HepG2 (cell line): ENCODE measurements around the gene CSNK1D. TPM values are rescaled to one million over a fixed set of nuclear protein-coding genes. Genes with fewer than 3 reads are reported as not detected.

Experiments used
- ATM ChIP-seq: fragments of 450-650 bp; IDR thresholded peaks from 2 replicates; pipeline ENCODE4 v1.7.1; 2017; ENCODE audit warnings: mild to moderate bottlenecking, borderline replicate concordance
- CSRNP1 ChIP-seq: sonication (generic); formaldehyde crosslinking; IDR thresholded peaks from 2 replicates; pipeline ENCODE4 v1.8.1; 2023; ENCODE audit warnings: mild to moderate bottlenecking, missing genetic modification reagents
- DMAP1 ChIP-seq: IDR thresholded peaks from 2 replicates; pipeline ENCODE4 v1.6.1; 2016
- FOXA1 ChIP-seq, 2 experiments: fragments of 450-650 bp in 1 of 2; sonication (generic) in 1 of 2; formaldehyde crosslinking in 1 of 2; IDR thresholded peaks; 2 replicates each; pipeline versions ENCODE4 v1.4.0 to v1.6.1; 2016 to 2020; ENCODE audit warnings: missing genetic modification reagents in 1 of 2
- GTF3A ChIP-seq: sonication (generic); formaldehyde crosslinking; conservative IDR thresholded peaks from 2 replicates; pipeline ENCODE4 v1.4.0; 2020; ENCODE audit warnings: mild to moderate bottlenecking, missing genetic modification reagents
- HCFC1 ChIP-seq: fragments of 150-350 bp; IDR thresholded peaks from 2 replicates; pipeline ENCODE4 v1.6.1; 2014; ENCODE audit warnings: low read depth, low read length
- JUNB ChIP-seq: sonication (generic); formaldehyde crosslinking; IDR thresholded peaks from 2 replicates; pipeline ENCODE4 v1.8.0; 2022; ENCODE audit warnings: missing genetic modification reagents, mild to moderate bottlenecking, borderline replicate concordance
- KAT2B ChIP-seq: fragments of 150-350 bp; IDR thresholded peaks from 2 replicates; pipeline ENCODE4 v1.6.1; 2014; ENCODE audit warnings: low read depth, low read length, borderline replicate concordance
- MTA1 ChIP-seq: sonication (generic); formaldehyde crosslinking; IDR thresholded peaks from 2 replicates; pipeline ENCODE4 v1.4.0; 2020; ENCODE audit warnings: missing genetic modification reagents, mild to moderate bottlenecking, borderline replicate concordance
- SP140L ChIP-seq: sonication (generic); formaldehyde crosslinking; IDR thresholded peaks from 2 replicates; pipeline ENCODE4 v1.4.0; 2020; ENCODE audit warnings: missing genetic modification reagents, borderline replicate concordance
- THRA ChIP-seq: sonication (generic); formaldehyde crosslinking; IDR thresholded peaks from 2 replicates; pipeline ENCODE4 v1.4.0; 2020; ENCODE audit warnings: missing genetic modification reagents, borderline replicate concordance
- YEATS2 ChIP-seq: sonication (generic); formaldehyde crosslinking; IDR thresholded peaks from 2 replicates; pipeline ENCODE4 v1.4.0; 2020; ENCODE audit warnings: missing genetic modification reagents, borderline replicate concordance
- ZBTB43 ChIP-seq: sonication (generic); formaldehyde crosslinking; conservative IDR thresholded peaks from 2 replicates; pipeline ENCODE4 v1.4.0; 2020; ENCODE audit warnings: missing genetic modification reagents
- ZFP37 ChIP-seq: sonication (generic); formaldehyde crosslinking; IDR thresholded peaks from 2 replicates; pipeline ENCODE4 v1.4.0; 2020; ENCODE audit warnings: missing genetic modification reagents, borderline replicate concordance
- ZMAT3 ChIP-seq: sonication (generic); formaldehyde crosslinking; conservative IDR thresholded peaks from 2 replicates; pipeline ENCODE4 v1.7.0; 2021; ENCODE audit warnings: missing genetic modification reagents
- ZNF10 ChIP-seq: sonication (generic); formaldehyde crosslinking; IDR thresholded peaks from 2 replicates; pipeline ENCODE4 v1.4.0; 2020; ENCODE audit warnings: mild to moderate bottlenecking, low read depth, missing genetic modification reagents, borderline replicate concordance
- ZNF264 ChIP-seq: sonication (generic); formaldehyde crosslinking; IDR thresholded peaks from 2 replicates; pipeline ENCODE4 v1.4.0; 2020; ENCODE audit warnings: missing genetic modification reagents
- ZNF329 ChIP-seq: sonication (generic); formaldehyde crosslinking; IDR thresholded peaks from 2 replicates; pipeline ENCODE4 v1.9.0; 2021; ENCODE audit warnings: low read depth, mild to moderate bottlenecking, missing genetic modification reagents
- ZNF503 ChIP-seq: sonication (generic); formaldehyde crosslinking; IDR thresholded peaks from 2 replicates; pipeline ENCODE4 v1.4.0; 2020; ENCODE audit warnings: missing genetic modification reagents
- ZNF652 ChIP-seq: IDR thresholded peaks from 2 replicates; pipeline ENCODE4 v1.6.1; 2016; ENCODE audit warnings: low read depth, borderline replicate concordance
- ZNF75D ChIP-seq: sonication (generic); formaldehyde crosslinking; IDR thresholded peaks from 2 replicates; pipeline ENCODE4 v1.8.1; 2023; ENCODE audit warnings: missing genetic modification reagents, mild to moderate bottlenecking, borderline replicate concordance
- ZSCAN29 ChIP-seq: sonication (generic); formaldehyde crosslinking; conservative IDR thresholded peaks from 2 replicates; pipeline ENCODE4 v1.4.0; 2020; ENCODE audit warnings: mild to moderate bottlenecking, missing genetic modification reagents
- polyA plus RNA-seq, 8 experiments: library from polyadenylated mRNA; depleted of rRNA in 3 of 8; stranded (reverse) in 7 of 8; unstranded in 1 of 8; fragments of >200 nt; fragmentation: Illumina TruSeq in 4 of 8; extraction: Trizol in 4 of 8; gene quantifications; 2 replicates each; pipeline versions ENCODE4 v1.2.1 to v1.2.3, GENCODE V29; 2011 to 2016; ENCODE audit warnings: low read depth in 4 of 8, missing spikeins in 1 of 8, mixed read lengths in 1 of 8; ENCODE audit not compliant: insufficient read depth in 1 of 8
- total RNA-seq, 5 experiments: library from RNA; depleted of rRNA; stranded (reverse); fragments of >200 nt; fragmentation: Illumina TruSeq; extraction: Trizol; gene quantifications; 2 replicates each; pipeline ENCODE4 v1.2.3, GENCODE V29; 2016; ENCODE audit warnings: low read depth in 1 of 5

CSNK1D gene
- total and polyA plus RNA-seq, 2 of the 13 experiments (the other 11 are each of a cell fraction or from before 2014, with no cell fraction given) = 31.5 to 128 TPM

GRCh38 chr17:82205720-82206508 lies 67.6 kb downstream of the CSNK1D start (continued):
- TF ChIP-seq JUNB (CRISPR knock-in tag) (no peak), MTA1 (CRISPR knock-in tag) (no peak), ZMAT3 (CRISPR knock-in tag) (0 out of 2 replicates have a peak, but pooled peaks have one; percentile 37), ATM (no peak), KAT2B (no peak), GTF3A (no peak), SP140L (CRISPR knock-in tag) (no peak; the same call in 1 of the 2 replicates), ZBTB43 (peak; percentile 17; the same call in 1 of the 2 replicates), ZNF652 (no peak), YEATS2 (CRISPR knock-in tag) (peak; percentile 71; the same call in 1 of the 2 replicates), ZFP37 (CRISPR knock-in tag) (no peak), ZNF10 (CRISPR knock-in tag) (no peak), THRA (CRISPR knock-in tag) (peak; percentile 68; the same call in 1 of the 2 replicates), ZNF503 (CRISPR knock-in tag) (no peak), ZNF75D (CRISPR knock-in tag) (no peak), FOXA1 (IDR thresholded peaks at IDR 0.05) (no peak), FOXA1 (CRISPR knock-in tag; IDR thresholded peaks at IDR 0.05) (no peak; the same call in 1 of the 2 replicates), HCFC1 (no peak), CSRNP1 (CRISPR knock-in tag) (no peak), ZNF264 (CRISPR knock-in tag) (no peak), ZNF329 (CRISPR knock-in tag) (no peak), DMAP1 (CRISPR knock-in tag) (peak; percentile 57), ZSCAN29 (CRISPR knock-in tag) (no peak)
